Stimulated activated CD8-positive, alpha-beta memory T cell treated with anti-CD3 and anti-CD28 coated beads, Interleukin-7, amount 100 ng/mL, for 48 hours (primary cell): ENCODE measurements around the gene EVA1C.
"Not testable (repeated sequence)": the region's sequence is repeated elsewhere in the genome, so short reads cannot be mapped to it uniquely, and the experiment has no call there.

Experiments
- DNase-seq, 2 donors: peaks; one replicate each; pipeline ENCODE4 v3.0.0-alpha.2; 2020; ENCODE audit warnings: low read depth in 1 of 2; ENCODE audit errors: extremely low read depth in 1 of 2

Gene EVA1C

GRCh38 chr21:32494934-32495709 is 82.6 kb downstream of the EVA1C start:
- no peak for DNase-seq

DNA sequence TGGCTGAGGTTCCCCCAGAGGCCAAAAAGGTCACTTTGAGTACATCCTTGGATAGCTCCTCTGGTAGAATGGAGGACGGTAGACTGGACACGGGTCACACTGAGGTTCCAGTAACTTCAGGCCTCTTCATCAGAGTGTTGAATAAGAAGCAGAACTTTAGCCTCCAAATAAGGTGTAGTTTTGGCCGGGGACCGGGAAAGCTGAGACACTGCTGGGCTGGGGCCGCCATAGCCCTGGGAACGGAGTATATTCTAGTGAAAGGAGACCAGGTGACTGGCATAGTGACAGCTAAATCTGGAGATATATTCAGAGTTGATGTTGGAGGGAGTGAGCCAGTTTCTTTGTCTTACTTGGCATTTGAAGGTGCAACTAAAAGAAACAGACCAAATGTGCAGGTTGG is 84.1 kb downstream of the EVA1C start:
- no peak for DNase-seq

GRCh38 chr21:32499249-32500055 is 86.9 kb downstream of the EVA1C start:
- no peak for DNase-seq

- not testable (repeated sequence) for DNase-seq
Observed at GRCh38 chr21:32503641-32504040, 91.1 kb downstream of the EVA1C start.

- not testable (repeated sequence) for DNase-seq
Observed at GRCh38 chr21:32505767-32506166, 93.3 kb downstream of the EVA1C start.

DNA sequence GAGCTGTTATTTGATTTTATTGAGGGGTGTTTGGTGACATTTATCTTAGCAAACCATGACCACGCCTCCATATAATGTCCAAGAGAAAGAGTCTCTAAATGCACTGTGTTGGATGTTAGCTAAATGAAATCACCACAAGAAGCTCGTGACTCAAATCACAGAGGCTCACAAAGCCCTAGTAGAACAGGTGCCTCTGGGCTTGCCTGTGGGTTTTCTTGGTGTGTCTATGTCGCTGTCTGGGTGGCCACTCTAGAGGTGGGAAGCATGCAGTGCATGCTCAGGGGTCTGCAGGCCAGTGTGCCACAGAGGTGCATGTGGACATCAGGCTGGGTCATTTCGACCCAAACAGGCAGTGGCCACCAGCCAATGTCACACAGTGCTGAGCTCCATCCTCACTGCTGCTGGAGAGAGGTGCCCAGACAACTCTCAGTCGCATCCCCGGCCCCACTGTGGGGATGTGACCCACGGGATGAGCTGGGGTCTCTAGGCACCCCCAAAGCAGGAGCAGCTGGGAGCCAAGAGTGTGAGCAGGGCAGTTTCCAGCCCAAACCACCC is 94.0 kb downstream of the EVA1C start:
- DNase-seq, result not testable (repeated sequence)

DNA sequence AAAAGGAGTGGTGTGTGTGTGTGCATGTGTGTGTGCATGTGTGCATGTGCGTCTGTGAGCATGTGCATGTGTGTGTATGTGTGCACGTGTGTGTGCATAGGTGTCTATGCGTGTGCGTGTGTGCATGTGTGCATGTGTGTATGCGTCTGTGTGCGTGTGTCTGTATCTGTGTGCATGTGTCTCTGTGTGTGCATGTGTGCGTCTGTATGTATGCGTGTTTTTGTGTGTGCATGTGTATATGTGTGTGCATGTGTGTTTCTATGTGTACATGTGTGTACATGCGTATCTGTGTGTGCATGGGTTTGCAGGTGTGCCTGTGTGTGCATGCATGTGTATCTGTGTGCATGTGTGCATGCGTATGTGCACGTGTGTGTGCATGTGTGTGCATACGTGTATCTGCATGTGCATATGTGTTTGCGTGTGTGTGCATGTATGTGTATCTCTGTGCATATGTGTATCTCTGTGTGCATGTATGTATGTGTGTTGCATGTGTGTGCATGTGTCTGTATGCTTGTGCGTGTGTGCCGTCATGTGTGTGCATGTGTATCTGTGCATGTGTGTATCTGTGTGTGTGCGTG is 94.9 kb downstream of the EVA1C start:
- no peak for DNase-seq

- DNase-seq, result not testable (repeated sequence)
Observed at GRCh38 chr21:32508036-32508435, 95.5 kb downstream of the EVA1C start.

DNA sequence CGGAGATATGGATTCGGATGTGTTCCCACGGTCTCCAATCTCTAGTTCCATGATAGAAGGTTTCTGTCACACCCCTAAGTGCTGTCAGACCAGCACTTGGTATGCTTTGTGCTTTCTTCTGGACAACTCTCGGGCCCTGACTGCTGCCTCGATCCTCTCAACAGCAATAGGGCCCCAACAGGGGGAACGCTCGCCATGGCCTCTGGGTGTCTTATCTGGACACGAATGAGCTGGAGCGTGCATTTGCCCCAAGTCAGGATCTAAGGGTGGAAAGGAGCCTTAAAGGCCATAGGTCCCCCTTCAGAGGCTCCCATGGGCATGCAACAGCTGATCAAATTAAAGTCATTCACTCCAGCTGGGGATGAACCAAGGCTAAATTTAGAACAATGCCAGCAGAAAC is 96.1 kb downstream of the EVA1C start:
- no peak for DNase-seq

DNA sequence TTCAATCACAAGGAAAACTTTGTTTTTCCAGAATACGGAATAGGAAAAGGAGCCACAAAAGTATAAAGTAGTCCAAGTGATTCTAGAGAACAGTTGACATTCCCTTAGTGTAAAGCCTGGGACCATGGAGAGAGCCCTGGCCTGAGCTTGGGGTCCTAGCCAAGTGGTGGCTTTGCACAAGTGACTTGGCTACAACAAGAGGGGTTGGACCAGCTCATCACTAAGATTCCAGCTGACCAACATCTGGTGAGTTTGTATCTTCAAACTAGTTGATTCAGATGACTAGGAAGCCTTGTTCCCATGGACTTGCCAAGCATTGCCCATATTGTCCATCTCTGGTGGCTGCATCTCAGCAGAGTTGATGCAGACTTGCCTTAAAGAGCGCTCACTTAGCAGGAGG is 96.5 kb downstream of the EVA1C start:
- not testable (repeated sequence) for DNase-seq

DNA sequence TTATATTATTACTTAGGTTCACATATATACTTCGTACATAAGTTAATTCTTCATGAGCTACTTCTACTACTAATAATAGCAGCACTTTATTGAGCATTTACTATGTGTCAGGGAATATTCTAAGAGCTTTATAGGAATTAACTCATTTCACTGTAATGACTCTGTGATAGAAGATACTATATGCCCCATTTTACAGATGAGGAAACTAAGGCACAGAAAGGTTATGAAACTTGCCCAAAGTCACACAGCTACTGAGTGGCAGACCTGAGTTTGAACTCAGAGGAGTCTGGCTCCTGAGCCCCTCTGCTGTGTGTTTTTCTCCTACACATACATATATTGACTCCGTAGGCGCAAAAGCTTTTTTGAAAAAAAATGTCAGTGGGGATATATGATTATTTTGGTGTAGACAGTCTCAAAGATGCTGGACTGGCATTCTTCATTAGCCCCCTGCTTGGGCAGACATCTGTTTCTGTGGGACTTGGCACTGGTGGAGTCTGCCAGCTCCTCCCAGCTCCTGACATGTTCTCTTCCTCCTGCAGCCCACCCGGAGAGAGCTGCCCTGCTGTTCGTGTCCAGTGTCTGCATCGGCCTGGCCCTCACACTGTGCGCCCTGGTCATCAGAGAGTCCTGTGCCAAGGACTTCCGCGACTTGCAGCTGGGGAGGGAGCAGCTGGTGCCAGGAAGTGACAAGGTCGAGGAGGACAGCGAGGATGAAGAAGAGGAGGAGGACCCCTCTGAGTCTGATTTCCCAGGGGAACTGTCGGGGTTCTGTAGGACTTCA is 102.0 kb downstream of the EVA1C start:
- DNase-seq, result no peak

GRCh38 chr21:32515874-32516273 is 103.4 kb downstream of the EVA1C start:
- no peak for DNase-seq

GRCh38 chr21:32516756-32517649 is 104.5 kb downstream of the EVA1C start:
- DNase-seq, result no peak

GRCh38 chr21:32519945-32520874 is 107.7 kb downstream of the EVA1C start:
- no peak for DNase-seq

DNA sequence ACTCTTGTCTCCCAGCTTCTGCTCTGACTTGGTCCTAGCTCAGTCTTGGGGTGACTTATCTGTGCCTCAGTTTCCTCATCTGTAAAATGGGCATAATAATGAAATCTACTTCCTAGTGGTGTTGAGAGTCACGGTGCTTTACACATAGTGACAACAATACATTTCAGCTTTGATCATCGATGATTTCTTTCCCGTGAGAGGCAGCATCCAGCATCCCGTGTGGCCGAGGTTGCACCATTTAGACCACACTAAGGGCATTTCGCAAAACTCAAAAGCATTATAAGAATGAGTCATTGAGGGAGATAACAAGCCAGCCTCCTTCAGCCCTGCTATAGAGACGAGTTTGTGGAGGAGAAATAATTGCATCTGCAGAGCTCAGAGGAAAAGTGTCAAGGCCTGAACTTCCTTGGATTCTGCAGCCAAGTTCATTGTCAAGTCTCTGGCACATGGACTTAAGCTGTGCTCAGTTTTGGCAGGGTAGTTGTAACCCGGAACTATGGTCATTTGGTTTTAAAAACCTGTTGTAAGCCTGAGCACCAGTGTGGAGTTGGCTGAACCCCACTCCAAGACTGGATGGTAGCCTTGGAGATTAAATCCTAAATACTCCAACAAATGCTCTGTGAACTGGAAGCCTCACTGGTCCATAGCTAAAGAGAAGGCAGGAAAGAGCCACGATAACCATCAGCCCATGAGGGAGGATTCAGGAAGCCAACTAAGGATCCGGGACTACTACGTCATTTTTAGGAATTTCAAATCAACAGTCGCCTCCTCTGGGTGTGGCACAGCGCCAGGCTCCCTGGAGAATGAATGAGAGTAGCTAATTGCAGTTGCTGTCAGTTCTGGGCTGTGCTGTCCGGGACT is 108.6 kb downstream of the EVA1C start:
- no peak for DNase-seq

DNA sequence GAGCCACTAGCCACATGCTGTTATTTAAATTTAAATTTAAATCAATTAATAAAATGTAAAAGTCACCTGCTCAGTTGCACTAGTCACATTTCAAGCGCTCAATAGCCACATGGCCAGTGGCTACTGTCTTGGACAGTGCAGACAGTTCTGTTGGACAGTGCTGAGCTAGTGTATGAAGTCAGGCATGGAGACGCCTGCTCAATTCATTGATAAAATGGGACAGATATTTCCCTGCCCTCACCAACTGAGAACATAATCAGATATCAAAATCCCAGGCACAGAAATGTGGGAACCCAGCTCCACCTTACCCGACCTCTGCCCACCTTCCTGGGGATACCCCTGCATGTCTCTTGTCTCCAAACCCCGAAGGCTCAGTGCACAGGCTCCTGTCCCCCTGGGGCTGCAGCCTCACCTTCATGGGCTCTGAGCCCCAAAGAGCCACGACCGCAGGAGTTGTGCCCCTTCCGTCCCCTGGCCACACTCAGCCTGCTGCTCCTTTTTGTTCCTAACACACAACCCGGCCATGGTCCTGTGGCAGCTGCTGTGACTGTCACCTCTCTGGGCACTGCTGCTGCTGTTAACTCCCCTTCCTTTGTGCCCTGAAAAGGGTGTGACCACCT is 109.3 kb downstream of the EVA1C start:
- DNase-seq, result no peak

DNA sequence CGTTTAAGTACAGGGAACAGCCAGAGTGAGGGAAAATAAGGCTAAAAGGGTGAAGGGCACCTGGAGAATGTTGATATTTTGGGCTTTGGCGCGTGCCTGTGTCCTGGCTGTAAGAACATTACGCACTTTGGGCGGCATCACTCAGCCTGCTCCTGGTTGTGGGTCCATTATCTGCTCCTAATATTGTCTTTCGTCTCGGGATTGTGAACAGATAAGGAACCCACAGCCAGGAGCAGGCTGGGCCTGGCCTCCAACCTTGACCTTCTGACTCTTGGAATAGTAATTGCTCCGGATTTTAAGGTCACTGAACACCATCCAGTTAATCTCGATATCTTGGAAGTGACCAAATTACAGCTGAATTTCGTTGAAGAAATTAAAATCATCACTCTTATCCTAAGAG is 111.0 kb downstream of the EVA1C start:
- no peak for DNase-seq
